K562 (cell line): ENCODE measurements around the gene CLIP2. TPM values are rescaled to one million over a fixed set of nuclear protein-coding genes. Genes with fewer than 3 reads are reported as not detected.

Source experiments
- ATAC-seq: fragments of 200-7000 bp; cut with Tn5 transposase; 3 replicates; pipeline ENCODE4 v1.9.1; 2020; ENCODE audit warnings: moderate library complexity
- BruUV-seq: library from RNA; stranded (reverse); fragments of 400-500 nt; replicated peaks from 2 replicates; lab custom pipeline; 2021; lab: Mats Ljungman, UMichigan
- CTCF ChIA-PET: fragments of 300-600 bp; formaldehyde crosslinking; extraction: SDS; loops from one replicate; lab custom pipeline; 2021; ENCODE audit warnings: low intra/inter-chr PET ratio; lab: Yijun Ruan, JAX
- POLR2A ChIA-PET: fragments of 300-600, 350-650 bp; sonication (Branson Sonifier 250); formaldehyde crosslinking; extraction: SDS; loops from one replicate; lab custom pipeline; 2021; ENCODE audit warnings: antibody characterized with exemption, inconsistent platforms; lab: Yijun Ruan, JAX
- DNase-seq, 4 experiments: peaks; one replicate each; pipeline versions ENCODE4 v3.0.0 to v3.0.0-alpha.2; 2011 to 2018; ENCODE audit warnings: low spot score in 3 of 4, mixed read lengths in 3 of 4; ENCODE audit errors: extremely low read depth in 1 of 4
- FAIRE-seq: peaks from 2 replicates; lab custom pipeline; 2011; peaks lifted over from hg19 to GRCh38; lab: Jason Lieb, UNC
- H2AFZ ChIP-seq: 2 replicates; pipeline ENCODE4 v1.6.0; 2011; ENCODE audit warnings: low read depth, low read length, control low read depth, inconsistent platforms
- H3K27ac ChIP-seq: fragments of 200-600 bp; 3 replicates; pipeline ENCODE4 v1.8.0; 2011; ENCODE audit warnings: low read depth, mild to moderate bottlenecking, control low read depth, inconsistent platforms, low read length, moderate library complexity, mixed read lengths; ENCODE audit errors: extremely low read depth
- H3K27me3 ChIP-seq, 2 experiments: fragments of 300-600 bp in 1 of 2; 2 replicates in 1 of 2; 3 replicates in 1 of 2; pipeline versions ENCODE4 v1.6.0 to v1.8.0; 2011; ENCODE audit warnings: inconsistent platforms in 2 of 2, low read length in 2 of 2, mild to moderate bottlenecking in 1 of 2, mixed read lengths in 1 of 2, moderate library complexity in 1 of 2; ENCODE audit not compliant: control insufficient read depth in 2 of 2, insufficient read depth in 2 of 2
- H3K36me3 ChIP-seq: fragments of 300-600 bp; 3 replicates; pipeline ENCODE4 v1.8.0; 2011; ENCODE audit warnings: mild to moderate bottlenecking, low read length, inconsistent platforms; ENCODE audit not compliant: control insufficient read depth, insufficient read depth
- H3K4me1 ChIP-seq, 2 experiments: fragments of 200-600 bp in 1 of 2; replicated peaks in 1 of 2; 2 replicates in 1 of 2; 3 replicates in 1 of 2; pipeline versions ENCODE4 v1.5.1 to v1.8.0; 2011; ENCODE audit warnings: inconsistent platforms in 2 of 2, low read length in 2 of 2, mild to moderate bottlenecking in 1 of 2, mixed read lengths in 1 of 2, moderate library complexity in 1 of 2; ENCODE audit not compliant: control insufficient read depth in 2 of 2, insufficient read depth in 2 of 2
- H3K4me2 ChIP-seq: 2 replicates; pipeline ENCODE4 v1.6.1; 2011; ENCODE audit warnings: low read length, control low read depth, inconsistent platforms, mixed read lengths; ENCODE audit not compliant: insufficient read depth
- H3K4me3 ChIP-seq: fragments of 200-600 bp; sonication (generic), shearing (Covaris generic); 2 replicates; pipeline ENCODE4 v1.5.1; 2016; ENCODE audit warnings: control low read depth, inconsistent platforms
- H3K79me2 ChIP-seq: fragments of 200-600 bp; 3 replicates; pipeline ENCODE4 v1.8.0; 2011; ENCODE audit warnings: low read length, inconsistent platforms; ENCODE audit not compliant: control insufficient read depth, insufficient read depth
- H3K9ac ChIP-seq, 2 experiments: 2 replicates each; pipeline versions ENCODE4 v1.6.0 to v1.6.1; 2011; ENCODE audit warnings: low read depth in 2 of 2, low read length in 2 of 2, control low read depth in 1 of 2, inconsistent platforms in 1 of 2, mild to moderate bottlenecking in 1 of 2, mixed read lengths in 1 of 2; ENCODE audit not compliant: insufficient read depth in 1 of 2
- H3K9me1 ChIP-seq: one replicate; pipeline ENCODE4 v1.6.0; 2011; ENCODE audit warnings: inconsistent platforms, mild to moderate bottlenecking, low read length, moderate library complexity; ENCODE audit not compliant: control insufficient read depth, insufficient read depth
- H3K9me3 ChIP-seq: replicated peaks from 2 replicates; pipeline ENCODE4 v1.5.1; 2011; ENCODE audit warnings: low read depth, low read length, inconsistent platforms; ENCODE audit not compliant: control insufficient read depth, insufficient read depth
- H4K20me1 ChIP-seq: replicated peaks from 2 replicates; pipeline ENCODE4 v1.6.1; 2011; ENCODE audit warnings: low read length, inconsistent platforms, mixed read lengths; ENCODE audit not compliant: control insufficient read depth, insufficient read depth
- CBX3 ChIP-seq, 2 experiments: IDR thresholded peaks; 1 replicate in 1 of 2; 2 replicates in 1 of 2; pipeline ENCODE4 v1.6.1; 2012; ENCODE audit warnings: inconsistent platforms in 2 of 2, low read length in 2 of 2, borderline replicate concordance in 1 of 2, control low read depth in 1 of 2
- ESRRB ChIP-seq: fragments of 250-450 bp; sonication (Bioruptor Pico); IDR thresholded peaks from 2 replicates; pipeline ENCODE4 v1.5.0; 2020; ENCODE audit warnings: mild to moderate bottlenecking, moderate library complexity, borderline replicate concordance
- KLF16 ChIP-seq: IDR thresholded peaks from 2 replicates; pipeline ENCODE4 v1.6.1; 2016; ENCODE audit warnings: antibody characterized with exemption
- TRIM28 ChIP-seq: fragments of 450-650 bp; IDR thresholded peaks from 2 replicates; pipeline ENCODE4 v1.6.1; 2017
- ZNF707 ChIP-seq: fragments of 250-450 bp; sonication (Bioruptor Pico); conservative IDR thresholded peaks from 2 replicates; pipeline ENCODE4 v1.8.0; 2022; ENCODE audit warnings: inconsistent platforms, mild to moderate bottlenecking, moderate library complexity
- ZNF785 ChIP-seq: fragments of 250-450 bp; sonication (Bioruptor Pico); IDR thresholded peaks from 2 replicates; pipeline ENCODE4 v1.4.0; 2020; ENCODE audit warnings: mild to moderate bottlenecking
- ZSCAN32 ChIP-seq: fragments of 450-650 bp; formaldehyde crosslinking; IDR thresholded peaks from 2 replicates; pipeline ENCODE4 v1.4.0; 2020; ENCODE audit warnings: mild to moderate bottlenecking, moderate library complexity
- WGBS: fragments of 100-300 bp; shearing (Covaris generic); methylation state at CpG from one replicate; pipeline ENCODE4 v1.1.6; 2016; ENCODE audit warnings: low coverage, mixed read lengths; ENCODE audit not compliant: insufficient coverage; ENCODE audit errors: missing lambda C conversion rate; 5-methylcytosine and 5-hydroxymethylcytosine counted together
- in situ Hi-C: fragments of 300-500 bp; cut with MboI; formaldehyde crosslinking; loops from 4 replicates; pipeline ENCODE4 v1.15.0; 2018; ENCODE audit warnings: inconsistent platforms, mixed read lengths
- intact Hi-C: fragments of 100-400 bp; cut with micrococcal nuclease; formaldehyde crosslinking; loops from 2 replicates; pipeline ENCODE4 v1.14.2; 2022
- polyA plus RNA-seq, 8 experiments: library from polyadenylated mRNA; depleted of rRNA in 4 of 8; stranded (reverse) in 5 of 8; unstranded in 3 of 8; fragments of >200 nt; fragmentation: Nextera tagmentation in 2 of 8; fragmentation: Illumina TruSeq in 1 of 8; extraction: Ambion mirVana in 2 of 8; extraction: Trizol in 1 of 8; gene quantifications; 2 replicates each; pipeline versions ENCODE4 v1.2.1 to v1.2.3, GENCODE V29; 2011 to 2014; ENCODE audit warnings: inconsistent platforms in 1 of 8, missing spikeins in 1 of 8
- total RNA-seq, 7 experiments: library from RNA; depleted of rRNA in 6 of 7; stranded (reverse); fragments of >200 nt in 6 of 7; fragmentation: Illumina TruSeq in 2 of 7; extraction: Trizol in 2 of 7; gene quantifications; 2 replicates each; pipeline versions ENCODE4 v1.2.1 to v1.2.3, GENCODE V29; 2011 to 2021; ENCODE audit warnings: low replicate concordance in 1 of 7

The CLIP2 gene
- total and polyA plus RNA-seq, 9 of the 15 experiments (the other 6 are each of a cell fraction or from before 2014, with no cell fraction given), result 0.07 to 5.4 (median 2.1) TPM

GRCh38 chr7:74438327-74438726, 149.1 kb downstream of the CLIP2 start:
- in situ Hi-C loops (no loop called here), intact Hi-C loops (no loop called here)
- Histone ChIP-seq H3K4me3 (no peak overlapping the region), H3K27ac (no peak overlapping the region), H3K79me2 (no peaks in the 10 kb centered on the region), H3K9me3 (peaks cover 7% of the 10 kb centered on the region), H3K4me1 (no peaks in the 10 kb centered on the region; a peak in 1 of 5 replicates), H2AFZ (no peak overlapping the region), H3K9ac (no peak overlapping the region), H4K20me1 (no peaks in the 10 kb centered on the region), H3K36me3 (no peaks in the 10 kb centered on the region), H3K4me2 (no peak overlapping the region), H3K9me1 (no peaks in the 10 kb centered on the region), H3K27me3 (peaks cover 6 to 36% of the 10 kb centered on the region in 2 experiments; a peak in 4 of 5 replicates)
- DNase-seq (no peak), FAIRE-seq (no peak), ATAC-seq (no peak)
- TF ChIP-seq TRIM28 (peak; percentile 77), CBX3 (IDR thresholded peaks at IDR 0.05; ENCODE audit: borderline replicate concordance in 1 of 2, low read length in 2 of 2) (peak in 1 of 2 experiments; percentile 83; a peak in 2 of 3 replicates), ESRRB (CRISPR knock-in tag) (no peak), ZNF707 (CRISPR knock-in tag) (peak; percentile 99), ZSCAN32 (CRISPR knock-in tag) (no peak)
- ChIA-PET CTCF (no interaction called here), POLR2A (interaction anchor here (1.4 kb wide), 1 partner anchor 13 kb away, joined by 3 read pairs; no protein-coding TSS in a partner anchor)
- BruUV-seq, result no TSS peak
- 21% methylated on average over 2 of the region's 2 CpGs for WGBS

GRCh38 chr7:74439541-74439940, 150.3 kb downstream of the CLIP2 start:
- no TSS peak for BruUV-seq
- no peak overlapping the region for H3K4me2 ChIP-seq
- CTCF ChIA-PET, result interaction anchor here (0.7 kb wide), 1 partner anchor 184 kb away, joined by 5 read pairs; no protein-coding TSS in a partner anchor
- POLR2A ChIA-PET, result interaction anchor here (1.4 kb wide), 1 partner anchor 11 kb away, joined by 3 read pairs; no protein-coding TSS in a partner anchor
- intact Hi-C loops, result no loop called here
- no peak for DNase-seq
- peaks cover 0 to 6% of the 10 kb centered on the region in 2 experiments; a peak in 2 of 5 replicates for H3K4me1 ChIP-seq
- FAIRE-seq, result no peak
- TF ChIP-seq KLF16 (no peak), ZNF785 (CRISPR knock-in tag) (no peak)
- in situ Hi-C loops, result no loop called here
- H3K36me3 ChIP-seq, result no peaks in the 10 kb centered on the region
- no peaks in the 10 kb centered on the region for H3K79me2 ChIP-seq
- H3K27me3 ChIP-seq, result peaks cover 12 to 43% of the 10 kb centered on the region in 2 experiments; a peak in 4 of 5 replicates
- H3K27ac ChIP-seq, result no peak overlapping the region
- 7% methylated on average over 4 of the region's 4 CpGs for WGBS
- no peak overlapping the region for H3K4me3 ChIP-seq
- H2AFZ ChIP-seq, result no peak overlapping the region
- ATAC-seq, result no peak
- no peak overlapping the region for H3K9ac ChIP-seq
- peaks cover 7% of the 10 kb centered on the region for H3K9me3 ChIP-seq
- no peaks in the 10 kb centered on the region for H3K9me1 ChIP-seq
- no peaks in the 10 kb centered on the region for H4K20me1 ChIP-seq
